ENCODE measurements around the gene DNAAF6. TPM values are rescaled to one million over a fixed set of nuclear protein-coding genes. Genes with fewer than 3 reads are reported as not detected.
A peak's percentile ranks its signal among the peaks of the same experiment; 100 is the strongest.

Gene DNAAF6
- total and polyA plus RNA-seq, 2 donors (not counting 3 experiments of a cell fraction or from before 2014, with no cell fraction given), result not detected

GRCh38 chrX:107207943-107208342 is 1.5 kb downstream of the DNAAF6 start:
- no peak overlapping the region for H3K9ac ChIP-seq (replicated peaks; ENCODE audit: extremely low read depth, insufficient read depth, low read length)
- H3K79me2 ChIP-seq (ENCODE audit: control insufficient read depth, insufficient read depth, low read length), result no peaks in the 10 kb centered on the region
- no peak for TF ChIP-seq POLR2A (IDR thresholded peaks at IDR 0.05; ENCODE audit: low read depth, low read length)
- no peak for TF ChIP-seq GATA2 (IDR thresholded peaks at IDR 0.05; ENCODE audit: insufficient read depth, insufficient read length, low read depth, low read length)
- no peak for TF ChIP-seq MAX (IDR thresholded peaks at IDR 0.05; ENCODE audit: insufficient read depth, insufficient read length)
- TF ChIP-seq EZH2 (IDR thresholded peaks at IDR 0.05; ENCODE audit: borderline replicate concordance, low read depth, low read length, severe bottlenecking), result no peak
- TF ChIP-seq FOS (IDR thresholded peaks at IDR 0.05; ENCODE audit: borderline replicate concordance, insufficient read depth, low read length), result no peak
- no peak for TF ChIP-seq MYC (IDR thresholded peaks at IDR 0.05; ENCODE audit: low read depth, low read length)
- no peak for TF ChIP-seq CTCF (IDR thresholded peaks at IDR 0.05; ENCODE audit: extremely low read depth in 1 of 2, insufficient read depth in 1 of 2, low read depth in 1 of 2, low read length in 2 of 2)
- TF ChIP-seq JUN (IDR thresholded peaks at IDR 0.05; ENCODE audit: borderline replicate concordance, insufficient read depth, insufficient read length, low read depth), result no peak
- BruUV-seq (replicated peaks), result no TSS peak
- dilution Hi-C loops (cut with MboI; ENCODE audit: extremely low pct_ligation_motif_present, low sequenced_read_pairs), result no loop called here
- CTCF ChIA-PET, result no interaction called here
- H3K4me2 ChIP-seq (ENCODE audit: insufficient read depth, low read length), result no peak overlapping the region
- H2AFZ ChIP-seq (ENCODE audit: low read depth, low read length), result no peak overlapping the region
- no peaks in the 10 kb centered on the region for H3K9me3 ChIP-seq (replicated peaks; ENCODE audit: control insufficient read depth, insufficient read depth, low read length)
- intact Hi-C loops (cut with micrococcal nuclease), result loop anchor here (5.0 kb wide), 1 partner anchor 91 kb away; the partner anchor contains the start of gene RBM41
- peak; percentile 54 for FAIRE-seq
- no peak overlapping the region for H3K27ac ChIP-seq (ENCODE audit: insufficient read depth, low read depth, low read length)
- POLR2A ChIA-PET, result no interaction called here
- no peak for DNase-seq (ENCODE audit: low read depth, low spot score)
- H3K36me3 ChIP-seq (ENCODE audit: control insufficient read depth in 2 of 2, extremely low read depth in 1 of 2, insufficient read depth in 2 of 2, low read length in 2 of 2), result no peaks in the 10 kb centered on the region
- H4K20me1 ChIP-seq (replicated peaks; ENCODE audit: control insufficient read depth, extremely low read depth, insufficient read depth, low read length), result no peaks in the 10 kb centered on the region
- no peaks in the 10 kb centered on the region for H3K9me1 ChIP-seq (replicated peaks; ENCODE audit: control insufficient read depth, extremely low read depth, insufficient read depth, low read length)
- no peak overlapping the region for H3K4me3 ChIP-seq (replicated peaks in 1 of 3; ENCODE audit: insufficient read depth in 1 of 3, low read depth in 1 of 3, low read length in 3 of 3)
- no peaks in the 10 kb centered on the region for H3K27me3 ChIP-seq (ENCODE audit: control insufficient read depth in 2 of 2, insufficient read depth in 2 of 2, low read length in 2 of 2)
- H3K4me1 ChIP-seq (ENCODE audit: control insufficient read depth, extremely low read depth, insufficient read depth, low read length), result peaks cover 6% of the 10 kb centered on the region

All from endothelial cell of umbilical vein (primary cell).